ENCODE measurements around the gene VAV3.
A peak's percentile ranks its signal among the peaks of the same experiment; 100 is the strongest.
"Not testable (repeated sequence)": the region's sequence is repeated elsewhere in the genome, so short reads cannot be mapped to it uniquely, and the experiment has no call there.

The VAV3 gene

DNA sequence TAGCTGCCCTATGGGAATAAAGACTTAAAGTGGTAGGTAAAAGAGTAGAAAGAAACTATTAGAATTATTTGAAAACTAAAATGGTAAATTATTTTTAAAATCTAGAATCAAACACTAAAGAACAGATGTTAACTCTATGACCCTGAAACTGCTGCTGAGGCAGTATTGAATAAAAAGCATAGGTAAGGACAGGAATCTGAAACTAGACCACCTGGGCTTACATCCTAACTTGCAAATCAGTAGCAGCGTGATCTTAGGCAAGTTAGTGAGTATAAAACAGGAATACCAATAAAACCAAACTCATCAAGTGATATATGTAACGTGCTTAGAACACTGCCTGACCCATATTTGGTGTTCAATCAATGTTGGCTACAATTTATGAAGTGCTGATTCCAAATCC, 257.9 kb downstream of the VAV3 start:
- no peak for DNase-seq

DNA sequence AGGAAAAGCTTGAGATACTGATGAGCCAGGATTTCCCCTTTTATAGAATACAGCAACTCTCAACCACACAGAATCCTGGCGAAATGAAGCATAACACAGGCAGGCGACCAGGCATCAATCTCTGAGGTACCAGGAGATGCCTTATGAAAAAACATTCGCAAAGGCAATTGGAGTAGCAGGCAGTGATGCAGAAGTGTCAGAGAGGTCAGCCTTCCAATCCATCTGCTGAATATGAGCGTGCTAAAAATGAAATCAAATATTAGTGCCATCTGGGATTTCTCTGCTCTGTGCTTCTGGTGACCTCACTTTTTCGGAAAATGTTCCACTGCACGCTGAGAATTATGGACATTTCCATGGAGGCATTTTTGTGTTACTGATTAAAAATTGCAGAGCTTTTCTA, 258.8 kb downstream of the VAV3 start:
- DNase-seq = no peak

DNA sequence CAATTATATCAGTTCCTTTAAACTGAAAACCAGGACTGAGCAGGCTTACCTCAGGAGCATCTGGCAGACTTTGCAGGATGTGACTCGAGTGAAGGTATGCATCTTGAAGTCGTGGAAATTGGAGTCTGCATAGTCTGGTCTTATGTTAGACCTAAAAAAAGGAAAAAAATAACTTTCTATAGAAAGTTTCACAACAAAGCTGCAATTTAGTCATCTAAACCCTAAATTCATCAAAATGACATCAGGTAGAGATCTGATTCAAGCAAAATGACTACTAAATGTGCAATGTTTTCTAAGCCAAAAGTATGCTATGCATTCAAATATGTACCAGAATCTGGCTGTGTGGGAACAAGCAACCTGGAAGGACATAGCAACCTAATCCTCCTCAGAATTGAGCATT, 260.1 kb downstream of the VAV3 start:
- no peak for DNase-seq

DNA sequence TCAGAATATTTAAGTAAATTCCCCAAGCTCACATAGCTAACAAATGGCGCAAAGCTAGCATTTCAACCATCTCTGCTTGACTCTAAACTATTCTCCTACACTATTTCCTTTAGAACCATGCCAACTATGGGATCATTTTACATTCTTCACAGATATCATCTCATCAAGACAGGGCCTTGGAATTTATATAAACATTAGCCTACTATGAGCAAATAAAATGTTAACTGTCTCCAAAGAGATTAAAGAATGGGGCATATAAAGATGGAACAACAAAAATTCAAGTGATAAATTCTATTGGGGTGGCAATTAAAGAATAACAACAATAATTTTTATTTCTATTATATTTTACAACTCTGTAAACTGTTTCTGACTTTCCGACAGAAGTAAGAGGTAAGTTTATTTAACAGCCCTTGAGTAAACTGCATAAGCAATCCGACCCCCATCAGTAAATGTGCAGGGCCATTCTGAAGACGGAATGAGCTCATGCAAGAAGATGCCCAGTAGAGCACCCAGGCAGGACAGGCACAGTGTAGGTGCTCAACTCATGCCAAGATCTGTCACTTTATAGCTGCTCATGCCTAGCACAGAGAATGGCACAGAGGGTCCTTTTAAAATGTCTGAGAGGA, 261.9 kb downstream of the VAV3 start:
- no peak for DNase-seq

DNA sequence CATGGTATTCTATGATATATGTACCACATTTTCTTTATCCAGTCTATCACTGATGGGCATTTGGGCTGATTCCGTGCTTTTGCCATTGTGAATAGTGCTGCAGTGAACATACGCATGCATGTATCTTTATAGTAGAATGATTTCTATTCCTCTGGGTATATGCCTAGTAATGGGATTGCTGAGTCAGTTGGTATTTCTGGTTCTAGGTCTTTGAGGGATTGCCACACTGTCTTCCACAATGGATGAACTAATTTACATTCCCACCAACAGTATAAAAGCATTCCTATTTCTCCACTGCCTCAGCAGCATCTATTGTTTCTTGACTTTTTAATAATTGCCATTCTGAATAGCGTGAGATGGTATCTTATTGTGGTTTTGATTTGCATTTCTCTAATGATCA, 264.3 kb downstream of the VAV3 start:
- DNase-seq = not testable (repeated sequence)

DNA sequence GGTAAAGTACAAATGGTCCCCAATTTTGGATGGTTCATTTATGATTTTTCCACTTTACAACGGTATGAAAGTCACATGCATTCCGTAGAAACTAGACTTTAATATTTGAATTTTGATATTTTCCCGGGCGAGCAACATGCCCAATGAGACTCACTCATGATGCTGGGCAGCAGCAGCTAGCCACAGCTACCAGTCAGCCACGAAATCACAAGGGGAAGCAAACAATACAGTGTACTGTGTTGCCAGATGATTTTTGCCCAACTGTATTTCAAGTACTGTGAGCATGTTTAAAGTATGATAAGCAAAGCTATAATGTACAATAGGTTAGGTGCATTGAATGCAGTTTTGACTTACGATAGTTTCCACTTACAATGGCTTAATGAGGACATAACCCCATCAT, 266.8 kb downstream of the VAV3 start:
- DNase-seq = no peak

DNA sequence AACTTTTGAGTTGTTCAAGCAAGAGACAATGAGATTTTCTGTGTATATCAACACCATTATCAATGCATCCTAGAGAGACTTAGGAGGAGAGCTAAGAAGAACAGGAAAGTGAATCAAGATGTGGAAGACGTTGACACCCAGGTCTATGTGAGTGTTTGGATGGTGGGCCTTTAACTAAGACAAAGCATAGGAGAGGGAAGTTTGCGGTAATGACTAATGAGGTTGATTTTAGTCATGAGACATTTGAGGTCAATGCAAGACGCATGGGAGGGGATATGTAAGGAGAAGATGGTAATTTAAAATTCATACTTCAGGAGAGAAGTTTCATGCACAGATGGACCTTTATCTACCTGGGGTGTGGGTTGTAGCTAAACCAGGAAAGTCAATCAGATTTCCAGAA, 269.6 kb downstream of the VAV3 start:
- no peak for DNase-seq

DNA sequence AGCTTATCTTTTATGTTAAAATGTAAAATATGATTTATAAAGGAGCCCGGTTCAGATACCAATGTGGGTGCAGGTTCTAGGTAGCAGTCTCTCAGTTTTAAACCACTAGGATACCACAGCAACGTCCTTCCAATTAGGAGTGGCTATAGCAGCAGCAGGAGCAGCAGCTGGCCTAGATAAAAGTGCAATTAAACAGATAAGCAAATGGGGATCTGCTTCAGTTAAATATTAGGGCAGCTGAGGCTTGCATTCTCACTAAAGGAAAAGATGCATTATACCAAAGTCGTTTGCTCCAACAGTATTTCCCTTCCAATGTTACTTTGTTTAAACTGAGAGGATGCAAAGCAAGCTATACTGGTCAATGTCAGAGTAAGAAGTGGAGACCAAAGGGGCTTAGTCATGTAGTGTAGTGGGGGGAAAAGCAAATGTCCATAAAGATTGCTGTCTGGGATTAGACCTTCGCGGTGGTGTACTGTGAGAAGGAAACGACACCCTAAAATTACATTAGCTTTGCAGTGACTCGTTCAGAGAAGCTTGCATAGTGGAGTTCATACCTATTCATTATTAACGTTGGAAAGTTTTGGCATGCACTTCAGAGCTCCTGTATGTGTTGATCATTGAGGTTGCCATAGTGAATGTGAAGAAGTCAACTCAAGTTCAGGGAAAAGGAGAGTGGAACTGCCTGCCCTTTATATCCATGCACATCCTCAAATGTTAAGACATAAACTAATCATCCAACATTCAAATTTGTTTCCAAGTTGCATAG, 272.2 kb downstream of the VAV3 start:
- no peak for DNase-seq

DNA sequence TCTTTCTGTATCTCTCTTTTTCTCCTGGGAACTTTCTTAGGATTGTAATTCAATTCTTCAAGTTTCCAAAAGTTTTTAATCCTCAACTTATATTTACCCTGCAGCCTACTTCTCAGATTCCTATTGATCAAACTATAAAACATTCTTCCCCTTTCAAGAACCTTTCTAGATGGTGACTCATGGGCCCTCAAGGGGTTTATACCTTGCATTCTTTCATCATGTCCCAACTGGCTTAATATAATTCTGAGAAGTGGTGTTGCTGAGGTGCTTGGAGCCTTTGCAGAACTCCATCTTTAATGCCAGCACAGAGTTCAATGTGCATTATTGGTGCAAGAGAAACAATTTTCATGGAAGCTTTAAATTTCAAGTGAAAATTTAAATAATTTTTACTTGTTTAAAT, 273.4 kb downstream of the VAV3 start:
- no peak for DNase-seq

DNA sequence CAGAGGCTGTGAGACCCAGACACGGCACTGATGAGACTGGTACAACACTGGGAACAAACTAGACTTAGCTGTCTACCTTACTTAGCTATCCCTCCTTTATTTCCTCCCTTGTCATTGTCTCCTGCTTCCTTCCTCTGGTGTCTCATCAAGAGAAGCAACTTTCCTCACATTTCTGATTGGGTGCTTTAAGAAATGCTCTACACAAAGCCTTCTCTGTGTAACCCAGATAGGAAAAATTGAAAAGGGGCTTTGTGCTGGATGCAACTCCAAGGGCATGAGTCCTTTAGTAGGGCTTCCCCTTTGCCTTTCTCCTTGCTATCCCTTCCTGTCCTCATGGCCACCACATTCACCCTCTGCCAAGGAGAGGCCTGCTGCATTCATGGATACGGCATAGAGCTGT, 274.5 kb downstream of the VAV3 start:
- no peak for DNase-seq

DNA sequence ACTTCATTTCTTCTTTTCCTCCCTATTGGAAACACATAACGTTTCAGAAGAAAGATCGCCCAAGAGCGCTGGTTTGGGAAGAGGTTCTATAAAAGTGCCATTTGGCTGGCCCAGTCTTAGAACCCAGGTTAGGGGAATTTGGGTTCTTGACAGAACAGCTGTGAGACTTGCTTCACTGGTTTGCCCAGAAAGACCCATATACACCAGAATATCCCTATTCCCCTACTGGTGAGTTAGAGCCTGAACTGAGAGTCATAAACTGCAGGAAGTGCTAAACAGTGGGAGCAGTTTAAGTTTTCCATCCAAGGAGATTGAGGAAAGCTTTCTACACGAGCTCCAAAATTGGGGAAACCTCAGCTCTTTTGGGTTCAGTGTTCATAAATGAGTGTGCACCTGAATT, 275.2 kb downstream of the VAV3 start:
- no peak for DNase-seq

DNA sequence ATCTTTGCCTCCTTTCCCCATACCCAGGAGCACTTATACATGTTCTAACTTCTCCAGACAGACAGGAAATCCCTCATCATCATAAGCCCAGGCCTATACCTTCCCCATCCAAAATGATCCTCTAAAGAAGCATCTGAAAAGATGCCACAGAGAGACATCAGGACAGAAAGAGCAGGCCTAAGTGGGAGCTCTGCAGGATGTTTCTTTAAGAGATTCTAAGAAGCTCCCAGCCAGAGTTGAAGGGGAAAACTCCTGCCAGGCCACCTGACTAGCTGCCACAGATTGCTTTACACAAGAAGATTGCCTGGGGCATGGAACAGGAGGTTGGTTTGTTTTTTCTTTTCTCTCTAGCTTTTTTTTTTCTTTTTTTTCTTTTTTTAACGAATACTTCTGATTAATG, 275.8 kb downstream of the VAV3 start:
- DNase-seq = no peak

DNA sequence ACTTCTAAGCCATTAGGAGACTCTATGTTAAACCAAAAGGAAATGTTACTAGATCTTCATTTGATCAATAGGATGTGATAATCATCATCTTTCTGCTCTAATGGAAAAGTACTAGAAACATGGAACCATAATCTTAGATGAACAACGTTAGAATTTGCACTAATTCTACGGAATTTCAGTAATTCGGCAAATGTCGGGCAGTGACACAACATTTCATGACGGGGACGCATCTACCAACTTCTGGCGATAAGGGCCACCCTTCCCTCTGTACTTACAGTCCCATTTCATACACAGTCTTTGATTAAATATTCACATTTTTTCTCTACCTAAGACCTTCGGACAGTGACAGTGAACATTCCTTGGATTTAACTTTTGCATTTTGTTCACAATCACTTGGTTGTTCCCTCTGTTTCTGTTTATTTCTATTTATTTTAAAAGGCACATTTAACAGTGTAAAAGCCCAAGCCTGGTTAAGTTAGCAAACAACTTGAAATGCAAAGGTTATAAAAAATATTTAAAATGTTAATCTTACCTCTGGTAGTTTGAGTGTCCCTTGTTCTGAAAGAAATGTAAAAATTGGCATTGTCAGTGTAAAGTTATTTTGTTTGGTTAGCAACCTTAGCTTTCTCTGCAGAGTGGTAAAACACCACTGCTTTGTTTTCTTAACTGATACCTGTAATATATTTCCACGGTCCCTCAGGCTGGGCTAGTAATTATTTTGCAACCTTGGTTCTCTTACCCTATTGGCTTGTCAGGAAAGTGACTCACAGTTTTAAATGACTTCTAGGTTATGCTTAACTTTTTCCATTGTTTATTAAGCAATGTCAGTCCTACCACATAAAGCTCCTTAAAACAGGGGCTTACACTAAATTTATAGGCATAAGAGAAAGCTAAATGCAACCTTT, 276.9 kb downstream of the VAV3 start:
- no peak for DNase-seq

DNA sequence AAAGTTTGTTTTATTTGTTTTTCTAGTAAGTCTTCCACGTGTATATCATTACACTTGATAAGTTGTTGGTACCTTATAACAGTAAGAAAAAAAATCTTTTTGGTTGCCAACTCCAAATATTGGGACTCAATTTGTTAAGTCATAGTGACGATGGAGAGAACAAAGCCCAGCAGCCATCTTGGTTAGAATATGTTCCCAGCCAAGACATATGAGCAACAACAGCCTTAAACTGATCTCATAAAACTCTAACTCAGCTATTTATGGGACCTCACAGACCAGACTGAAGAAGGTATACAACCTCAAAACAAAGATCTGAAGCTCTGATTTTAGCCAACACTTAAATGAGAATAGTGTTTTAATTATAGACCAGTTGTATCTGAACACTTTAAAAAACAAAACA, 281.3 kb downstream of the VAV3 start:
- no peak for DNase-seq

DNA sequence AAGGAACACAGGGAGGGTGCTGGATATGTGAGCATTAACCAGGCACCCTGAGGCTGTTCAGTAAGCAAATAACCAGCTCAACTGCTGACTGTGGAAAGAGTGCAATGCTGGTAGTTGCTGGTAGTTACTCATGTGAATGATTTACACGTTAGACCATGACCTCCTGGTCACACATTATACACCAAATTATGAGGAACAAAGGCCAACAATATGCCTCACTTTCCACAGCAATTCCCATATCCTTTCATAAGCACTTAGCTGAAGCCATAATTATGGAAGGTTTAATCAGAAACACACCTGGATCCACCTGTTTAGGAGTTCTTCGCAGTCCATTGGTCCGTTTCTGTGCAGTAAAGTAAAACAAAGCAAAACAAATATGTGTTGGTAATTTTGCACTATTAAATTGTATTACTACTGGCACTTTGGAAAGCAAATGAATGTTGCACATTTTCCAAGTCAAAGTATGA, 281.8 kb downstream of the VAV3 start:
- DNase-seq = peak; percentile 57

DNA sequence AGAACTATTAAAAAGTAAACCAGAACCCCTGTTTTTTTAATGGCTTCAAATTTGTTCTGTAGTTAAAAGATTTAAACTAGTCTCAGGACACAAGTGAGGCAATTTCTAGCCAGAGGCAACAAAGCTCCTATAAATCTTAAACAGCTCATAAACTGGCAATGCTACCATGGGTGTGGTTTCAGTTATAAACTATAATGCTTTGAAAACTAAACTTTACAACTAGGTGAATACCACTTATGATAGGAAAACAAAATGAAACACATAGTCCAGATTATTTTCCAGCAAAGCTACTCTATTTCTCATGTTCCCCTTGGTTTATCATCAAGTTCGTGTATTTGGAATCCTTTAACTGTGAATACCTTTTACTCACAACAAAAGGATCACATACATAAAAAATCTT, 282.5 kb downstream of the VAV3 start:
- DNase-seq = no peak

DNA sequence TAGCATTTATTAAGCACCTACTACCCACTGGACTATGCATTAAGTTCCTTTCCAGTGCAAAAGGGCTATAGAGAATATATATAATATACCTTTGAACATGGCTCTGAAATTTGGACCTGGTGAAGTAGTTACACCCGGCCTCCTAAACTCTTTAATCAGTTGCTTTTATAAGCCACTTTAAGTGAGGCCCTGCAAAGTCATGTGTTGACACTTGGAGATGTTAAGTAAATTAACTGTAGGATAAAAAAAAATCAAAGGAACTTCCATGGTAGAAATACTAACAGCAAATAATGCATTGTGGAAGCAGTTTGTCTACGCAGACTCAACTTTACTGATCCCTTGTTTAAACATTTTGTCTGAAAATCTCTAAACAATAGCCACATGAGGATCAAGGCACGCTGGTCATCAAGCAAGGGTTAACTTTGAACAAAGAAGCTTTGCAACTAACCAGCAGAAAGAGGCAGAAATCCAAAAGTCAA, 283.9 kb downstream of the VAV3 start:
- no peak for DNase-seq

DNA sequence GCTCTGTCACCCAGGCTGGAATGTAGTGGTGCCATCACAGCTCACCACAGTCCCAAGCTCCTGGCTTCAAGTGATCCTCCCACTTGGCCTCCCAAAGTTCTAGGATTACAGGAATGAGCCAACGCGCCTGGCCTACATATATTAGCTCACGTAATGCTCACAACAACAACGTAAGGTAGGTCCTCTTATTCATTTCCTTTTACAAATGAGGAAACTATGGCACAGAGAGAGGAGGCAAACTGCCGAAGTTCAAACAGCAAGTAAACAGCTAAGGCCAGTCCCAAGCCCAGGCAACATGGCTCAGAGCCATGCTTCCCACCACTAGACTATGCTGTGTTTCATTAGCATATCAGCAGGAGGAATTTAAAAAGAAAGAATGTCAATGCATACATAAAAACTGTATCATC, 284.4 kb downstream of the VAV3 start:
- DNase-seq = no peak

DNA sequence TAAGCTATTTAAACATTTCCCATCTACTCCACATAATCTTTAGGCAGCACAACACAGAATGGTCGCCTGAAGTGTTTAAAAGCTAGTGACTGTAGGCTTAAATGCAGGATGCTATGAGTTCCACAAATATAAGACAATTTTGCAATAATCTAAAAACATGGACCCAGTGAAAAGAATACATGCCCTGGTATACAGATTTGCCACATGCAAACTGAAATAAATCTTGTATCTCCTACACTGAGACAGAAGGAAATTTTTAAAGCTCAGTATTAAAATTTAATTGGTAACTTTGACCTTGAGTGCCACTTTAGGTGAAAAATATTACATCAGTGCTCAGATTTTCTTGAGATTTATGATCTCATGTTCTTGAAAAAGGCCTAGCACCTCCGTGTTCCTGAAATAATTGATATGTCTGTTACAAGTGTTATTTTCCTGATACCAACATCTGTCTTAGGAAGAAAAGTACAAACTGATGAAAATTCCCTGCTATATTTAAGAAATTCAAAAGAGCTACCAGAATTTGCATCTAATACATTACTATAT, 285.5 kb downstream of the VAV3 start:
- DNase-seq = no peak

DNA sequence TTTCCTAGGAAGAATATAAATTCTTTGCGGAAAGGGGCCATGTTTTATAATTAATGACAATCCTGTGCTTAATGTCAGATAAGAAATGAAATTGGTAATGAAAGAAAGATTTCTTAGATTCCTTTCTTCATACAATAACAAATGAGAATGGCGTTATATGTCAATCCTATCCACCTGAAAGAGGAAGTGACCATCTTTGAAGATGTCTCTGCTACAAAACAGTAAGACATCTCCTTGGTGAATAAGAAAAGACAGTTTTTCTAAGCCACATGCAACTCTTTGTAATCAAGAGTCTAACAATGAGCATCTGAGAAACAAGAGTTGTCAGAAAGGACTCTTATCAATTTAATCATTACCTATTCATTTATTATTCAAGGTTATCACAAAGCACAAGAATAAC, 286.0 kb downstream of the VAV3 start:
- no peak for DNase-seq

DNA sequence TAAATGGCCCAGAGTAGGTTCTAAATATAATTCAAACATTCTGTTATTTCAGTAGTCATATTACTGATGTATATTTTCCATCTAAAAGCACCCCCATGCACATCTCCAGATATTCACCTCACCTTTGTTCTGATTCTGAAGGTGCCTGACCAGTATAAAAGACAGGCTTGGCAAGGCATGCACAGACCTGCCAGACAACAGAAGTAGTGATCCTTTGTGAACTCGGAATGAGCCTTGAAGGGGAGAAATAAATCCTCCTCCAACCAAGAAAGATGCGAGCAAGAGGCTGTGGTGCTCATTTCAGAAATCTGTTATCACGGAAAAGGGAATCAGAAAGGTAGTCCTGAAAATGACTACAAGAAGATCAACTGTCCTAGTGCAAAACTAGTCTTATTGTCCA, 287.3 kb downstream of the VAV3 start:
- no peak for DNase-seq

DNA sequence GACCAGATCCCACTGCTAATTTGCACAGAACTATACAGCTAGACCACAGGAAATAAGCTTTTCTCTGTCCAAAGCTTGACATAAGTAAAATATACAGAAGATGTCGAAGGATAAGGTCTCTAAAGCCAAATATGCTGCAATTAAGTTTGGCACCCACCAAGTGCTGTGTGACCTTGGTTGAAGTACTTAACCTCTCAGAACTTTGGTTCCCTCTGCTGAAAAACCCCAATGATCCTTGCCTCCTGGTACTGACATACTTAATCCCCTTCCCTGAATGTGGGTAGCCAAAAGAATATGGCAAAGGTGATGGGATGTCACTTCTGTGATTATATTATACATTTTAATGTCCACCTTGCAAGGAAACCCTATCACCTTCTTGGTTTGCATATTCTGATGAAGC, 290.5 kb downstream of the VAV3 start:
- DNase-seq = no peak

DNA sequence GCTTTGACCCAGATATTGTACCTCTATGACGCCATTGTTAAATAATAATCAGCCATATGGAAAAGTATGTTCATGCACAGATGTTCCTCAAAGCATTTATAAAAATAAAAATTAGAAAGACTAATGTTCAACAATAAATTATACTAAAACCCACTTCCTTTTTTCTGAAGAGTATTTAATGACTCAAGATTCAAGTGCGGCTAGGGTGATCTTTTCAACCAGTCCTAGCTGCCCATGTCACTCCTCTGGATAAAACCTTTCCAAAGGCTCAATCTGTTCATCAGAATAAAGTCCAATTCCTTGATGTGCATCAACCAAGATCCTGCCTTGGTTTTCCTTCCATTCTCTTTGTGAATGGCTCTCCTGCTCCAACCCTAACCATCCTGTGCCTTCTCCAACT, 292.0 kb downstream of the VAV3 start:
- DNase-seq = no peak

Data from NCI-H748 treated with DMSO at 0.1 percent for 48 hours (cell line).